Karpas-422 (cell line): ENCODE data around the gene RILPL2. TPM values are rescaled to one million over a fixed set of nuclear protein-coding genes. Genes with fewer than 3 reads are reported as not detected.

ENCODE experiments used
- DNase-seq: peaks from one replicate; pipeline ENCODE4 v3.0.0-alpha.2; 2015
- H2AFZ ChIP-seq: fragments of 200-600 bp; sonication (generic); 2 replicates; pipeline ENCODE4 v1.6.1; 2014; ENCODE audit warnings: antibody characterized with exemption, low read length, mixed read lengths
- H3K27ac ChIP-seq: fragments of 200-600 bp; sonication (generic); 2 replicates; pipeline ENCODE4 v1.5.1; 2014; ENCODE audit warnings: mild to moderate bottlenecking, low read length, moderate library complexity
- H3K27me3 ChIP-seq: fragments of 200-600 bp; sonication (generic); 2 replicates; pipeline ENCODE4 v1.6.1; 2014; ENCODE audit warnings: low read length, mixed read lengths
- H3K36me3 ChIP-seq: fragments of 200-600 bp; sonication (generic); 2 replicates; pipeline ENCODE4 v1.6.1; 2014; ENCODE audit warnings: low read length, mixed read lengths; ENCODE audit not compliant: insufficient read depth
- H3K4me1 ChIP-seq: fragments of 200-600 bp; sonication (generic); 2 replicates; pipeline ENCODE4 v1.6.1; 2014; ENCODE audit warnings: mild to moderate bottlenecking, low read length, mixed read lengths
- H3K4me2 ChIP-seq: fragments of 200-600 bp; sonication (generic); 2 replicates; pipeline ENCODE4 v1.6.1; 2014; ENCODE audit warnings: low read length, low read depth, mild to moderate bottlenecking; ENCODE audit not compliant: poor library complexity, severe bottlenecking
- H3K4me3 ChIP-seq: fragments of 200-600 bp; sonication (generic); 2 replicates; pipeline ENCODE4 v1.5.1; 2014; ENCODE audit warnings: mild to moderate bottlenecking, antibody characterized with exemption, low read length, mixed read lengths
- H3K79me2 ChIP-seq: fragments of 200-600 bp; sonication (generic); 2 replicates; pipeline ENCODE4 v1.6.1; 2014; ENCODE audit warnings: mild to moderate bottlenecking, low read length, mixed read lengths
- H3K9ac ChIP-seq: fragments of 200-600 bp; sonication (generic); 2 replicates; pipeline ENCODE4 v1.6.0; 2014; ENCODE audit warnings: low read length
- H3K9me2 ChIP-seq: fragments of 200-600 bp; sonication (generic), shearing (Covaris generic); replicated peaks from 2 replicates; pipeline ENCODE4 v1.6.0; 2014; ENCODE audit warnings: mild to moderate bottlenecking, low read length, moderate library complexity; ENCODE audit not compliant: insufficient read depth
- H3K9me3 ChIP-seq: fragments of 300-700, 200-600 bp; sonication (generic); 2 replicates; pipeline ENCODE4 v1.6.1; 2014; ENCODE audit warnings: low read length, mixed read lengths
- H4K20me1 ChIP-seq: fragments of 200-600 bp; sonication (generic); 2 replicates; pipeline ENCODE4 v1.6.1; 2014; ENCODE audit warnings: mild to moderate bottlenecking, antibody characterized with exemption, low read length, low read depth; ENCODE audit not compliant: insufficient read depth
- total RNA-seq: library from RNA; depleted of rRNA; stranded (reverse); fragments of >200 nt; shearing (Covaris generic); gene quantifications from 2 replicates; pipeline ENCODE4 v1.2.3, GENCODE V29; 2014; ENCODE audit warnings: low replicate concordance

Gene RILPL2
- total RNA-seq, 1 experiment from 2014 or later, result 1.4 TPM

GRCh38 chr12:123396543-123396942 lies 39.9 kb downstream of the RILPL2 start:
- peaks cover 67% of the 10 kb centered on the region for H3K79me2 ChIP-seq
- no peaks in the 10 kb centered on the region for H3K9me3 ChIP-seq
- peaks cover 18% of the 10 kb centered on the region; the same call in 1 of the 2 replicates for H3K36me3 ChIP-seq
- no peak overlapping the region for H3K4me3 ChIP-seq
- no peak for DNase-seq
- H3K4me1 ChIP-seq, result no peaks in the 10 kb centered on the region
- H2AFZ ChIP-seq, result no peak overlapping the region
- H3K27ac ChIP-seq, result no peak overlapping the region
- 0 out of 2 replicates have a peak, but pooled peaks cover 7% of the 10 kb centered on the region for H4K20me1 ChIP-seq
- H3K9ac ChIP-seq, result no peak overlapping the region
- H3K9me2 ChIP-seq, result no peaks in the 10 kb centered on the region
- no peak overlapping the region for H3K4me2 ChIP-seq
- no peaks in the 10 kb centered on the region for H3K27me3 ChIP-seq

DNA sequence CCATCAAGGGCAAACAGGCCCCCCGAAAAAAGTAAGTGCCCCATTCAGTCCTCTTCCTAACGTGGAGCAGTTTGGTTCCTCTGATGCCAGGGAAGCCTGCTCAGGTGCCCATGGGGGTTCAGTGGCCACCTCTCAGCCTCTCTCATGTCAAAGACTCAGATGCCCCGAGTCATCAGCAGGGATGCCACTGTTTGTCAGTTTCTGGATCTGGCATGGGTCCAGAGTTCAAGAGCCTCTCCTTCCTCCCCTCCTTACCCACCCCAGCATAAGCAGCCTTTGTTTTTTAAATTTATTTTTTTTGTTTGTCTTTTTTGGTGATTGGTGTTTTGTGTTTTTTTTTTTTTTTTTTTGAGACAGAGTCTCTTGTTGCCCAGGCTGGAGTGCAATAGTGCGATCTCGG lies 41.2 kb downstream of the RILPL2 start:
- H3K9me2 ChIP-seq, result no peaks in the 10 kb centered on the region
- no peak overlapping the region for H2AFZ ChIP-seq
- H3K4me3 ChIP-seq, result no peak overlapping the region
- no peak overlapping the region for H3K27ac ChIP-seq
- no peak overlapping the region for H3K4me2 ChIP-seq
- DNase-seq, result no peak
- H3K36me3 ChIP-seq, result peaks cover 21% of the 10 kb centered on the region; the same call in 1 of the 2 replicates
- H3K27me3 ChIP-seq, result no peaks in the 10 kb centered on the region
- H3K79me2 ChIP-seq, result peaks cover 76% of the 10 kb centered on the region
- 0 out of 2 replicates have a peak, but pooled peaks cover 7% of the 10 kb centered on the region for H4K20me1 ChIP-seq
- H3K9me3 ChIP-seq, result no peaks in the 10 kb centered on the region
- no peak overlapping the region for H3K9ac ChIP-seq
- H3K4me1 ChIP-seq, result peaks cover 2% of the 10 kb centered on the region

GRCh38 chr12:123393747-123394146 lies 42.7 kb downstream of the RILPL2 start:
- Histone ChIP-seq H3K4me3 (no peak overlapping the region), H3K9me3 (no peaks in the 10 kb centered on the region), H3K36me3 (peaks cover 21% of the 10 kb centered on the region; the same call in 1 of the 2 replicates), H3K79me2 (peaks cover 73% of the 10 kb centered on the region), H3K4me1 (peaks cover 7% of the 10 kb centered on the region), H3K27ac (no peak overlapping the region), H3K4me2 (no peak overlapping the region), H4K20me1 (0 out of 2 replicates have a peak, but pooled peaks cover 3% of the 10 kb centered on the region), H3K27me3 (no peaks in the 10 kb centered on the region), H3K9ac (no peak overlapping the region), H3K9me2 (no peaks in the 10 kb centered on the region), H2AFZ (no peak overlapping the region)
- no peak for DNase-seq

DNA sequence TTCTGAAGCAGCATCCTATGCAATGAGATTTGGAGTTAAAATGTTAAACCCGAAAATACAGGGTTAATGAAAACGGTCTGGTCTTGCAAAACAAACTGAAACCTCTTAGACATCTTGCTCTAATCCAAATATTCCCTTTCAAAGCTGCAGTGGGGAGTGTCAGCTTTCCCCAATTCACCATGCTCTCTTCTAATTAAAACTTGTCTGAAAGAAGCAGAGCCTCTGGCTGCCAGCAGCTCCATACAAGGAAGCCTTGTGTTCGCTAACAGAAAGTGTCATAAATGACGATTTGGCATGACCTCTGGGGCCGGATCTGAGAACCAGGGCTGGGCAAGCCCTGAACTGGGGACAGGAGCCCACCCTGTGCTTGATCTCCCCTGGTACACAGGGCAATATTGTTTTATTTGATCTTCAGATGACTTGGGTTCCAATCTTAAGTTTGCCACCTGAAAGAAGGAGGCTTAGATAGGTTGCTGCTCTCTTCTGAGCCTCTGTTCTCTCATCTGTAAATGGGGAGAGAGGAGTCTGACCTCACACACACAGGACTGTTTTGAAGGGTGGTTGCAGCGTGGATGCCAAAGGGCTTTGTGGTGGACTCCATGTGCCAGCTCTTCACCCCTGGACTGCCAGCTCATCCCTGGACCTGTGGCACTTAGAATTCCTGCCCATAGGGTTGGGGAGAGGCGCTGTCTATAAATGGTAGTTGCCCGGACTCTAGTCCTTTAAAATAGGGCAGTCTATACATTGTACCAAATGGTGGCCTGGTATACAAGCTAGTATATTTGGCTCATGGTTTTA lies 44.7 kb downstream of the RILPL2 start:
- no peak overlapping the region for H3K4me2 ChIP-seq

DNA sequence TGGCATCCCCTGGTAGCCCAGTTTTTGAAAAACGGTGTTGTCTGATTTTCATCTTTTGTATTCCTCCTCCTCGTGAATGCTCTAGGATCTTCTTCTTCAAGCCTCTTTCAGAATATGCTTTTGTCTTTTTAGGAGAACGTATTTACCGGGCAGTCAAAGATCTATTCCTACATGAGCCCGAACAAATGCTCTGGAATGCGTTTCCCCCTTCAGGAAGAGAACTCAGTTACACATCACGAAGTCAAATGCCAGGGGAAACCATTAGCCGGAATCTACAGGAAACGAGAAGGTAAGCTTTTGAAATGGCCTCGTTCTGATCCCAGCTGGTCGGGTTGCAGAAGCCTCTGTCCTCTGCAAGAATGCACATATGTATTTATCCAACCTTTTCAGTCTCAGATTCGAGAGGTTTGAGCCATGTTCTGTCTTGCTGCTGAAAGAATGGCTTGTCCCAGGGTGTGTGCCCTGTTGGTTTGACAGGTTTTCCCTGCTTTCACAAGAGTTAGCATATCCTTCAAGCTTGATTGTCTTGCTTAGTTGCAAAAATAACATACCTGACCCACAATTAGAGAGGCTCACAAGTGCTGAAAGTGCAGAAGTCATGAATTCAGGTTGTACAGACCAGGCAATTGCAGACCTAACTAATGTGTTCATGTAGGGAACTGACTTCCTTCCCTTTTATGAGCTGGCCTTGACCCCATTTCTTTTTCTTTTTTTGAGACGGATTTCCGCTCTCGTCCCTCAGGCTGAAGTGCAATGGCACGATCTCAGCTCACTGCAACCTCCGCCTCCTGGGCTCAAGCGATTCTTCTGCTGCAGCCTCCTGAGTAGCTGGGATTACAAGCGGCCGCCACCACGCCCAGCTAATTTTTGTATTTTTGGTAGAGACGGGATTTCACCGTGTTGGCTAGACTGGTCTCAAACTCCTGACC lies 45.7 kb downstream of the RILPL2 start:
- Histone ChIP-seq H4K20me1 (no peaks in the 10 kb centered on the region), H3K4me3 (peak overlapping the region; percentile 93; the same call in 1 of the 2 replicates), H3K9me3 (no peaks in the 10 kb centered on the region), H2AFZ (no peak overlapping the region), H3K9ac (peak overlapping the region; percentile 89), H3K27ac (no peak overlapping the region), H3K27me3 (no peaks in the 10 kb centered on the region), H3K9me2 (no peaks in the 10 kb centered on the region), H3K4me2 (peak overlapping the region; percentile 72), H3K79me2 (peaks cover 63% of the 10 kb centered on the region), H3K36me3 (peaks cover 12% of the 10 kb centered on the region; the same call in 1 of the 2 replicates), H3K4me1 (peaks cover 27% of the 10 kb centered on the region)
- no peak for DNase-seq

More for the DNA sequence above, 44.7 kb downstream of the RILPL2 start:
- no peaks in the 10 kb centered on the region for H3K9me2 ChIP-seq
- no peaks in the 10 kb centered on the region for H4K20me1 ChIP-seq
- no peak overlapping the region for H3K9ac ChIP-seq
- H3K4me3 ChIP-seq, result no peak overlapping the region
- no peak overlapping the region for H3K27ac ChIP-seq
- peaks cover 23% of the 10 kb centered on the region for H3K4me1 ChIP-seq
- no peak overlapping the region for H2AFZ ChIP-seq
- H3K79me2 ChIP-seq, result peaks cover 71% of the 10 kb centered on the region
- H3K36me3 ChIP-seq, result peaks cover 21% of the 10 kb centered on the region; the same call in 1 of the 2 replicates
- no peaks in the 10 kb centered on the region for H3K9me3 ChIP-seq
- H3K27me3 ChIP-seq, result no peaks in the 10 kb centered on the region
- DNase-seq, result no peak

- Histone ChIP-seq H2AFZ (no peak overlapping the region), H3K27me3 (no peaks in the 10 kb centered on the region), H3K27ac (peak overlapping the region; percentile 46; the same call in 1 of the 2 replicates), H3K79me2 (peaks cover 59% of the 10 kb centered on the region), H3K36me3 (peaks cover 9% of the 10 kb centered on the region; the same call in 1 of the 2 replicates), H3K9me2 (no peaks in the 10 kb centered on the region), H4K20me1 (no peaks in the 10 kb centered on the region), H3K4me3 (peak overlapping the region; percentile 93), H3K4me2 (peak overlapping the region; percentile 72), H3K4me1 (peaks cover 31% of the 10 kb centered on the region), H3K9me3 (no peaks in the 10 kb centered on the region), H3K9ac (peak overlapping the region; percentile 89)
- peak; percentile 68 for DNase-seq
Measured at GRCh38 chr12:123389560-123390351, 46.7 kb downstream of the RILPL2 start.

DNA sequence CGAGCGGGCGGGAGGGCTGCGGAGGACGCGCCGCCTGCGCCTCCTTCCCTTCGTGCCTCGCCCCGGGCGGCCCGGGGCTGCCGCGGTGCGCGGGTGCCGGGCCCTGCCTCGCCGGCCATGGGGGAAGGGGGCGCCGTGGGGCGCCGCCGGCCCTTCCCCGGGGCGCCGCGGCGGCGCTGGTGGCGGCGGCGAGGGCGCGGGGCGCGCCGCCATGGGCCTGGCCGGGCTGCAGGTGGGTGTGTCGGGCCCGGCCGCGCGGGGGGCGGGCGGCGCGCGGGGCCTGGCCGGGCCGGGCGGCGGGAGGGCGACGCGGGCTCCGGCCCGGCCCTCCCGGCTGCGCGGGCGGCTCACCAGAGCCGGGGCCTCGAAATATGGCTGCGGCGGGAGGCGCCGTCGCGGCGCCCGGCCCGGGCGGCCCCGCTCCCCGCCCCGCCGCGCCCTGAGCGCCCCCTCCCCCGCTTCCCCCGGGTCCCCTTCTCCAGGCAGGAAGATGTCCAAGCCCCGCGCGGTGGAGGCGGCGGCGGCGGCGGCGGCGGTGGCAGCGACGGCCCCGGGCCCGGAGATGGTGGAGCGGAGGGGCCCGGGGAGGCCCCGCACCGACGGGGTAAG lies 47.4 kb downstream of the RILPL2 start:
- Histone ChIP-seq H3K79me2 (peaks cover 54% of the 10 kb centered on the region), H3K9me3 (no peaks in the 10 kb centered on the region), H3K4me2 (peak overlapping the region; percentile 72), H3K9ac (peak overlapping the region; percentile 89), H3K4me3 (peak overlapping the region; percentile 93), H3K36me3 (peaks cover 7% of the 10 kb centered on the region; the same call in 1 of the 2 replicates), H4K20me1 (no peaks in the 10 kb centered on the region), H3K4me1 (peaks cover 34% of the 10 kb centered on the region), H3K27ac (no peak overlapping the region; the same call in 1 of the 2 replicates), H3K9me2 (no peaks in the 10 kb centered on the region), H3K27me3 (no peaks in the 10 kb centered on the region), H2AFZ (no peak overlapping the region)
- no peak for DNase-seq
